DOHH2 (cell line): ENCODE measurements around the gene C19orf81.

ENCODE experiments used
- H3F3A ChIP-seq: fragments of 200-600 bp; sonication (generic), shearing (Covaris generic); 2 replicates; pipeline ENCODE4 v1.6.0; 2016; ENCODE audit warnings: antibody characterized with exemption, mild to moderate bottlenecking; ENCODE audit not compliant: control insufficient read depth, insufficient read depth
- H3K27ac ChIP-seq: fragments of 200-600 bp; sonication (generic); 2 replicates; pipeline ENCODE4 v1.5.1; 2014; ENCODE audit warnings: low read depth, mild to moderate bottlenecking, low read length, moderate library complexity
- H3K27me3 ChIP-seq: fragments of 200-600 bp; sonication (generic); 2 replicates; pipeline ENCODE4 v1.6.1; 2014; ENCODE audit warnings: mild to moderate bottlenecking, low read length, mixed read lengths; ENCODE audit not compliant: control insufficient read depth
- H3K36me3 ChIP-seq: fragments of 200-600 bp; sonication (generic); 2 replicates; pipeline ENCODE4 v1.6.1; 2014; ENCODE audit warnings: mild to moderate bottlenecking, low read length, moderate library complexity, mixed read lengths; ENCODE audit not compliant: control insufficient read depth
- H3K4me1 ChIP-seq: fragments of 200-600 bp; sonication (generic); 2 replicates; pipeline ENCODE4 v1.6.1; 2014; ENCODE audit warnings: mild to moderate bottlenecking, low read length, mixed read lengths; ENCODE audit not compliant: control insufficient read depth
- H3K4me2 ChIP-seq: fragments of 200-600 bp; sonication (generic); 2 replicates; pipeline ENCODE4 v1.6.0; 2014; ENCODE audit warnings: mild to moderate bottlenecking, low read length, moderate library complexity
- H3K4me3 ChIP-seq: fragments of 200-600 bp; sonication (generic); 2 replicates; pipeline ENCODE4 v1.5.1; 2014; ENCODE audit warnings: mild to moderate bottlenecking, low read length, mixed read lengths
- H3K79me2 ChIP-seq: fragments of 200-600 bp; sonication (generic); 2 replicates; pipeline ENCODE4 v1.6.1; 2014; ENCODE audit warnings: mild to moderate bottlenecking, low read length, mixed read lengths; ENCODE audit not compliant: control insufficient read depth
- H3K9me2 ChIP-seq: fragments of 200-600 bp; sonication (generic); replicated peaks from 2 replicates; pipeline ENCODE4 v1.6.1; 2014; ENCODE audit warnings: mild to moderate bottlenecking, low read length, mixed read lengths; ENCODE audit not compliant: control insufficient read depth
- H3K9me3 ChIP-seq: fragments of 200-600 bp; sonication (generic); 2 replicates; pipeline ENCODE4 v1.6.1; 2014; ENCODE audit warnings: antibody characterized with exemption, low read length, mixed read lengths; ENCODE audit not compliant: control insufficient read depth, insufficient read depth
- H4K20me1 ChIP-seq: fragments of 200-600 bp; sonication (generic); 2 replicates; pipeline ENCODE4 v1.6.0; 2014; ENCODE audit warnings: low read depth, mild to moderate bottlenecking, antibody characterized with exemption, low read length, moderate library complexity; ENCODE audit not compliant: control insufficient read depth, insufficient read depth
- CTCF ChIP-seq: fragments of 200-600 bp; sonication (generic); IDR thresholded peaks from one replicate; pipeline ENCODE4 v1.5.1; 2014; ENCODE audit warnings: antibody characterized with exemption, mild to moderate bottlenecking, low read depth, low read length; ENCODE audit not compliant: poor library complexity, severe bottlenecking
- EZH2phosphoT487 ChIP-seq: fragments of 200-600 bp; sonication (generic); IDR thresholded peaks from 2 replicates; pipeline ENCODE4 v1.6.1; 2017; ENCODE audit warnings: borderline replicate concordance, mild to moderate bottlenecking, antibody characterized with exemption, low read length, moderate library complexity, mixed read lengths

The C19orf81 gene

GRCh38 chr19:50664204-50664603, 15.0 kb downstream of the C19orf81 start:
- TF ChIP-seq EZH2phosphoT487, result no peak
- H3K36me3 ChIP-seq, result no peaks in the 10 kb centered on the region
- no peaks in the 10 kb centered on the region for H3K9me2 ChIP-seq
- H3K9me3 ChIP-seq, result no peaks in the 10 kb centered on the region
- no peaks in the 10 kb centered on the region for H3K27me3 ChIP-seq
- 0 out of 2 replicates have a peak, but pooled peaks cover 2% of the 10 kb centered on the region for H3K4me1 ChIP-seq
- H3K4me2 ChIP-seq, result no peak overlapping the region
- H3K27ac ChIP-seq, result no peak overlapping the region
- H4K20me1 ChIP-seq, result no peaks in the 10 kb centered on the region
- H3K79me2 ChIP-seq, result no peaks in the 10 kb centered on the region
- no peak overlapping the region for H3K4me3 ChIP-seq
- no peaks in the 10 kb centered on the region; the same call in 1 of the 2 replicates for H3F3A ChIP-seq

GRCh38 chr19:50666346-50667176, 17.3 kb downstream of the C19orf81 start:
- Histone ChIP-seq H3K36me3 (no peaks in the 10 kb centered on the region), H3F3A (no peaks in the 10 kb centered on the region; the same call in 1 of the 2 replicates), H3K9me3 (no peaks in the 10 kb centered on the region), H3K27me3 (no peaks in the 10 kb centered on the region), H4K20me1 (no peaks in the 10 kb centered on the region), H3K9me2 (no peaks in the 10 kb centered on the region), H3K4me3 (no peak overlapping the region), H3K27ac (no peak overlapping the region), H3K4me2 (no peak overlapping the region), H3K4me1 (no peaks in the 10 kb centered on the region), H3K79me2 (no peaks in the 10 kb centered on the region)
- TF ChIP-seq EZH2phosphoT487 (no peak), CTCF (no peak)

GRCh38 chr19:50667177-50667758, 18.0 kb downstream of the C19orf81 start:
- Histone ChIP-seq H3K27ac (no peak overlapping the region), H3K4me2 (no peak overlapping the region), H3K4me3 (no peak overlapping the region), H3K27me3 (no peaks in the 10 kb centered on the region), H3F3A (no peaks in the 10 kb centered on the region; the same call in 1 of the 2 replicates), H3K4me1 (no peaks in the 10 kb centered on the region), H4K20me1 (no peaks in the 10 kb centered on the region), H3K79me2 (no peaks in the 10 kb centered on the region), H3K36me3 (no peaks in the 10 kb centered on the region), H3K9me3 (no peaks in the 10 kb centered on the region), H3K9me2 (no peaks in the 10 kb centered on the region)
- TF ChIP-seq EZH2phosphoT487, result no peak
- TF ChIP-seq CTCF, result no peak

GRCh38 chr19:50667759-50668231, 18.6 kb downstream of the C19orf81 start:
- TF ChIP-seq CTCF (no peak), EZH2phosphoT487 (no peak)
- no peaks in the 10 kb centered on the region for H3K27me3 ChIP-seq
- H3K9me2 ChIP-seq, result no peaks in the 10 kb centered on the region
- no peak overlapping the region for H3K4me3 ChIP-seq
- H3K4me1 ChIP-seq, result no peaks in the 10 kb centered on the region
- H3K79me2 ChIP-seq, result no peaks in the 10 kb centered on the region
- no peaks in the 10 kb centered on the region for H4K20me1 ChIP-seq
- H3K9me3 ChIP-seq, result no peaks in the 10 kb centered on the region
- no peak overlapping the region for H3K27ac ChIP-seq
- no peaks in the 10 kb centered on the region; the same call in 1 of the 2 replicates for H3F3A ChIP-seq
- no peak overlapping the region for H3K4me2 ChIP-seq
- no peaks in the 10 kb centered on the region for H3K36me3 ChIP-seq
